Upper lobe of left lung (tissue), 6 donors: ENCODE measurements around the gene STUB1. TPM values are rescaled to one million over a fixed set of nuclear protein-coding genes. Genes with fewer than 3 reads are reported as not detected.
A peak's percentile ranks its signal among the peaks of the same experiment; 100 is the strongest.

Source experiments
- ATAC-seq, 2 donors: fragments of 200-7000 bp; cut with Tn5 transposase; one replicate each; pipeline ENCODE4 v1.9.1; 2022; ENCODE audit warnings: mild to moderate bottlenecking in 2 of 2, moderate library complexity in 2 of 2; ENCODE audit not compliant: low FRiP score in 2 of 2
- DNase-seq, 2 donors: peaks; one replicate each; pipeline ENCODE4 v3.0.0-alpha.2; 2019 to 2020
- H3K27ac ChIP-seq, 4 donors: fragments of 200-600 bp; sonication (generic); one replicate each; pipeline ENCODE4 v1.5.1; 2016 to 2019
- H3K27me3 ChIP-seq, 4 donors: fragments of 200-600 bp; sonication (generic); one replicate each; pipeline ENCODE4 v1.5.1; 2017 to 2019
- H3K36me3 ChIP-seq, 4 donors: fragments of 200-600 bp; sonication (generic); one replicate each; pipeline ENCODE4 v1.5.1; 2016 to 2019
- H3K4me1 ChIP-seq, 4 donors: fragments of 200-600 bp; sonication (generic); one replicate each; pipeline ENCODE4 v1.5.1; 2018 to 2019
- H3K4me3 ChIP-seq, 4 donors: fragments of 200-600 bp; sonication (generic); one replicate each; pipeline ENCODE4 v1.5.1; 2017 to 2019; ENCODE audit warnings: mild to moderate bottlenecking in 2 of 4, moderate library complexity in 1 of 4
- H3K9me3 ChIP-seq, 4 donors: fragments of 200-600 bp; sonication (generic); one replicate each; pipeline ENCODE4 v1.5.1; 2018 to 2019
- CTCF ChIP-seq, 6 experiments: fragments of 450-650 bp in 4 of 6; fragments of 200-600 bp in 2 of 6; sonication (generic) in 2 of 6; IDR thresholded peaks; one replicate each; pipeline ENCODE4 v1.5.1; 2016 to 2019; ENCODE audit warnings: antibody characterized with exemption in 6 of 6
- EP300 ChIP-seq, 4 donors: sonication (generic); formaldehyde crosslinking; IDR thresholded peaks; one replicate each; pipeline ENCODE4 v1.5.1; 2017; ENCODE audit warnings: antibody characterized with exemption in 4 of 4, control low read depth in 2 of 4
- POLR2A ChIP-seq, 4 donors: fragments of 450-650 bp; IDR thresholded peaks; one replicate each; pipeline ENCODE4 v1.5.1; 2016 to 2017; ENCODE audit warnings: antibody characterized with exemption in 4 of 4, mild to moderate bottlenecking in 2 of 4
- POLR2AphosphoS5 ChIP-seq, 2 donors: sonication (generic); formaldehyde crosslinking; IDR thresholded peaks; one replicate each; pipeline ENCODE4 v1.5.1; 2017; ENCODE audit warnings: antibody characterized with exemption in 2 of 2
- whole genome bisulfite sequencing, 2 donors: methylation state at CpG; one replicate each; pipeline ENCODE4 v1.1.5; 2017 to 2018; 5-methylcytosine and 5-hydroxymethylcytosine counted together
- total RNA-seq, 6 donors: library from RNA; depleted of rRNA in 4 of 6; stranded (reverse); fragments of >200 nt in 4 of 6; gene quantifications; one replicate each; pipeline versions ENCODE4 v1.1.0 to v1.2.1, GENCODE V29; 2016 to 2021
- donor health status: DM: no; HTN: no; CAD: no; lungs with moderate emphysema.
- donor health status: DM: no; HTN: yes; CAD: no; lungs with severe emphysema.

The STUB1 gene
- total RNA-seq, 6 donors from 2014 or later, result 101 to 186 (median 118) TPM

- TF ChIP-seq CTCF (IDR thresholded peaks at IDR 0.05) (no peak), EP300 (IDR thresholded peaks at IDR 0.05) (no peak), POLR2A (IDR thresholded peaks at IDR 0.05) (no peak), POLR2AphosphoS5 (IDR thresholded peaks at IDR 0.05) (no peak)
- no peak for DNase-seq
- ATAC-seq, result no peak
- 63 to 78% methylated on average over 5 to 6 of the region's 6 CpGs for WGBS, 2 donors
- Histone ChIP-seq H3K4me3 (no peak overlapping the region), H3K27me3 (peaks cover 0 to 10% (median 0%) of the 10 kb centered on the region in 4 donors), H3K27ac (no peak overlapping the region), H3K4me1 (peaks cover 34 to 57% (median 48%) of the 10 kb centered on the region in 4 donors), H3K9me3 (no peaks in the 10 kb centered on the region), H3K36me3 (peaks cover 0 to 3% (median 0%) of the 10 kb centered on the region in 4 donors)
Observed at GRCh38 chr16:718922-719321, 38.7 kb downstream of the STUB1 start.

GRCh38 chr16:719815-720446 lies 39.7 kb downstream of the STUB1 start:
- WGBS, 2 donors, result 7 to 8% methylated on average over 8 to 15 of the region's 16 CpGs
- TF ChIP-seq EP300 (IDR thresholded peaks at IDR 0.05) (no peak), POLR2AphosphoS5 (IDR thresholded peaks at IDR 0.05) (no peak)
- ATAC-seq (no peak), DNase-seq (peak in 1 of 2 donors; percentile 39)
- peaks cover 0 to 3% (median 0%) of the 10 kb centered on the region in 4 donors for H3K36me3 ChIP-seq
- H3K27ac ChIP-seq, result peak overlapping the region; percentile 76 to 87 (median 87)
- peak overlapping the region in 3 of 4 donors; percentile 75 to 95 (median 90) for H3K4me3 ChIP-seq
- peaks cover 28 to 49% (median 42%) of the 10 kb centered on the region in 4 donors for H3K4me1 ChIP-seq
- H3K27me3 ChIP-seq, result peaks cover 0 to 10% (median 0%) of the 10 kb centered on the region in 4 donors
- no peaks in the 10 kb centered on the region for H3K9me3 ChIP-seq

GRCh38 chr16:720447-720989 lies 40.3 kb downstream of the STUB1 start:
- Histone ChIP-seq H3K27ac (peak overlapping the region; percentile 76 to 87 (median 87)), H3K9me3 (no peaks in the 10 kb centered on the region), H3K27me3 (peaks cover 0 to 10% (median 0%) of the 10 kb centered on the region in 4 donors), H3K4me1 (peaks cover 26 to 45% (median 40%) of the 10 kb centered on the region in 4 donors), H3K4me3 (peak overlapping the region; percentile 70 to 95 (median 82)), H3K36me3 (peaks cover 0 to 3% (median 0%) of the 10 kb centered on the region in 4 donors)
- TF ChIP-seq POLR2AphosphoS5 (IDR thresholded peaks at IDR 0.05), result no peak
- TF ChIP-seq POLR2A (IDR thresholded peaks at IDR 0.05), result no peak
- TF ChIP-seq EP300 (IDR thresholded peaks at IDR 0.05), result no peak
- TF ChIP-seq CTCF (IDR thresholded peaks at IDR 0.05), result no peak
- 0% methylated on average over 8 to 33 of the region's 38 CpGs for WGBS, 2 donors
- ATAC-seq, result peak in 1 of 2 donors; percentile 56
- no peak for DNase-seq

DNA sequence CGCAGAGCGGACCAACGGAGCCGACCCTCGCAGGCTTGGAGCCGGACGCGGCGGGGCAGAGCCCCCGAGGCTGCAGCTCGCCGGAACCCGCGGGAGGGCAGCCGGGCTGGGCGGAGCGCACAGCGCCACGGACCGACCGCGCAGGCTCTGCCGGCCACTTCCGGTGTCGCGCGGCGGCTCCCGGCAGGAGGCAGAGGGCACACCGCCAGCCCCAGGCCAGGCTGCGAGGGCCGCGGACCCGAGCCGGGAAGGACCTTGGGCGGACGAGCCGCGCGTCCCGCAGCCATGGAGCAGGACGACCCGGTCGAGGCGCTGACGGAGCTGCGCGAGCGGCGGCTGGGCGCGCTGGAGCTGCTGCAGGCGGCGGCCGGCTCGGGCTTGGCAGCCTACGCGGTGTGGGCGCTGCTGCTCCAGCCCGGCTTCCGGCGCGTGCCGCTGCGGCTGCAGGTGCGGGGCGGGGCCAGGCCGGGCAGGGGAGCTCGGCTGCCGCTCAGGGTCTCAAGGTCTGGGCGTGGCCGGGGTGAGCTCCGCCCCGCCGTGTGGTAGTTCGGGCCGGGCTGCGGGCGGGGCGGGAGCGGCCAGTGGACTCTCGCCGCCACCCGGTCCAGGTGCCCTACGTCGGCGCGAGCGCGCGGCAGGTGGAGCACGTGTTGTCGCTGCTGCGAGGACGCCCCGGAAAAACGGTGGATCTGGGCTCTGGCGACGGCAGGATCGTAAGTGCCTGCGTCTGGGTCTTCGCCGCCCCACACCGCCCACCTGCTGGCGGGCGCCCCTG lies 41.0 kb downstream of the STUB1 start, which contains the start of gene ANTKMT:
TSS of gene ANTKMT (plus strand) at position 157 of the 775 bp plus-strand sequence. CDS start at position 286, 129 bp downstream.
- peak; percentile 87 to 97 for DNase-seq
- TF ChIP-seq EP300 (IDR thresholded peaks at IDR 0.05) (no peak), CTCF (IDR thresholded peaks at IDR 0.05) (peak in 5 of 6 experiments; percentile 25 to 62 (median 32)), POLR2A (IDR thresholded peaks at IDR 0.05) (peak in 3 of 4 donors; percentile 38 to 93 (median 51)), POLR2AphosphoS5 (IDR thresholded peaks at IDR 0.05) (peak; percentile 49 to 80)
- Histone ChIP-seq H3K27me3 (peaks cover 0 to 13% (median under 1%) of the 10 kb centered on the region in 4 donors), H3K9me3 (no peaks in the 10 kb centered on the region), H3K36me3 (peaks cover 0 to 3% (median 0%) of the 10 kb centered on the region in 4 donors), H3K4me3 (peak within 1 kb of the TSS; percentile 70 to 95 (median 82)), H3K4me1 (peaks cover 19 to 42% (median 37%) of the 10 kb centered on the region in 4 donors), H3K27ac (peak within 1 kb of the TSS; percentile 76 to 87 (median 87))
- ATAC-seq, result peak; percentile 77 to 93
- 23 to 44% methylated on average over 16 to 19 of the region's 106 CpGs for WGBS, 2 donors
